ENCODE data around the gene KLRK1. TPM values are rescaled to one million over a fixed set of nuclear protein-coding genes. Genes with fewer than 3 reads are reported as not detected.

Gene KLRK1
- total and polyA plus RNA-seq, 2 donors (not counting 1 experiment from before 2014, with no cell fraction given): 0.84 to 2.1 TPM

DNA sequence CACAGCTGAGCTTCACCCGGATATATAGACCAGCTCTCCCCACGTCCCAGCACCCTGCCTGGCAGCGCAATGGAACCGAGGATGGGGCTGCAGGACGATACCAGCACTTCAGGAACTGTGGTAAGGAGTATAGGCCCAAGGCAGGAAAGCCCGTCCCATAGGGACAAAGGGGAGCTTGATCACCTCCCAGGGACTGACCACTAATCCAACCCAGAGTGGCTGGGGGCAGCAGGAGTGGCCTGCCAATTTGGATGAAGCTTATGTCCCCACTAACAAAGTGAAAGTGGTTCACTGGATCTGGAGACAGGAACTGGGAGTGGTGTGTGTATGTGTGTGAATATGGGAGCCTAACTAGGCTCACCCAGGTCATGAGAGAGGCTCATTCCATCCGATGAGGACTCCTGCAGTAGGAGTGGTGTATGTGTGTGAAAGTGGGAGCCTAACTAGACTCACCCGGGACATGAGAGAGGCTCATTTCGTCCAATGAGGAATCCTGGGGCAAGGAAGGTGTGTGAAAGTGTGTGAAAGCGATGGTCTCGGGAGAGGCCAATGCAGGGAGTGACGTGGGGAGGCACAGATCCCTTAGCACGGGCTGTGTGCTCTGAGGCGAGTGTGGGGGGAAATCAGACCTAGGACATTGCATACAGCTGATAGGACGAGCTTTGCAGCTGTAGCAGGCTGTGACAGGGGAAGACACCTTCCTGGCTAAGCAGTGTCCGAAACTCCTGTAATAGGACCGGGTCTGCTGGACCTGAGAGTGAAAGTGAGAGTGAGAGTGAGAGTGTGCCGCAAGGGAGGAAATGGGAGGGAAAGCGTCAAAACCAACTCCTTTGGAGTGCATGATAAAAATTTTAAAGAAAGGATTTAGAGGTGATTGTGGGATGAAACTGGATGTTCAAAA lies 25.7 kb downstream of the KLRK1 start:
- ATAC-seq (ENCODE audit: low read depth) (peak; percentile 68), DNase-seq (peak; percentile 73)
- Histone ChIP-seq H4K20me1 (ENCODE audit: control insufficient read depth, insufficient read depth, low read length, poor library complexity, severe bottlenecking) (no peaks in the 10 kb centered on the region), H3K4me2 (replicated peaks; ENCODE audit: low read depth, low read length, poor library complexity, severe bottlenecking) (peak overlapping the region; percentile 91), H3K27me3 (replicated peaks in 1 of 4; ENCODE audit: control extremely low read depth in 1 of 4, control insufficient read depth in 3 of 4, insufficient read depth in 4 of 4, low read length in 3 of 4) (no peaks in the 10 kb centered on the region), H3K4me3 (ENCODE audit: control extremely low read depth in 1 of 5, extremely low read depth in 1 of 5, insufficient read depth in 1 of 5, low read depth in 2 of 5, low read length in 4 of 5) (peak overlapping the region; percentile 72 to 98 (median 95)), H3K9me3 (ENCODE audit: control extremely low read depth in 1 of 3, control insufficient read depth in 2 of 3, insufficient read depth in 1 of 3, low read length in 2 of 3) (peaks cover 0 to 4% (median 0%) of the 10 kb centered on the region in 3 donors), H2AFZ (ENCODE audit: insufficient read depth, low read depth, low read length, poor library complexity, severe bottlenecking) (peak overlapping the region; percentile 99), H3K36me3 (replicated peaks in 1 of 2; ENCODE audit: control extremely low read depth in 1 of 2, control insufficient read depth in 1 of 2, extremely low read depth in 1 of 2, insufficient read depth in 2 of 2, low read length in 1 of 2) (no peaks in the 10 kb centered on the region), H3K4me1 (ENCODE audit: control insufficient read depth in 2 of 2, insufficient read depth in 2 of 2, low read length in 2 of 2) (peaks cover 32 to 46% of the 10 kb centered on the region in 2 donors), H3K27ac (ENCODE audit: low read length in 2 of 2) (peak overlapping the region; percentile 91 to 93), H3K79me2 (ENCODE audit: control insufficient read depth, insufficient read depth, low read length) (peaks cover 3% of the 10 kb centered on the region), H3K9ac (ENCODE audit: low read length) (peak overlapping the region; percentile 89)
- CTCF ChIA-PET: interaction anchor here (1.0 to 1.9 kb wide), 2 partner anchors 198 to 211 kb away, joined by 3 to 11 read pairs; no protein-coding TSS in a partner anchor
- no peaks in the 10 kb centered on the region for H3K9me3 Mint-ChIP-seq (ENCODE audit: insufficient read depth)
- intact Hi-C loops (cut with micrococcal nuclease): loop anchor here (2.0 kb wide), 2 partner anchors 151 to 807 kb away; partner anchors contain the start of genes GABARAPL1 and SMIM10L1
- TF ChIP-seq EZH2 (IDR thresholded peaks at IDR 0.05; ENCODE audit: borderline replicate concordance, insufficient read depth, low read depth, low read length, poor library complexity, severe bottlenecking): no peak
- TF ChIP-seq, protein P1, sequence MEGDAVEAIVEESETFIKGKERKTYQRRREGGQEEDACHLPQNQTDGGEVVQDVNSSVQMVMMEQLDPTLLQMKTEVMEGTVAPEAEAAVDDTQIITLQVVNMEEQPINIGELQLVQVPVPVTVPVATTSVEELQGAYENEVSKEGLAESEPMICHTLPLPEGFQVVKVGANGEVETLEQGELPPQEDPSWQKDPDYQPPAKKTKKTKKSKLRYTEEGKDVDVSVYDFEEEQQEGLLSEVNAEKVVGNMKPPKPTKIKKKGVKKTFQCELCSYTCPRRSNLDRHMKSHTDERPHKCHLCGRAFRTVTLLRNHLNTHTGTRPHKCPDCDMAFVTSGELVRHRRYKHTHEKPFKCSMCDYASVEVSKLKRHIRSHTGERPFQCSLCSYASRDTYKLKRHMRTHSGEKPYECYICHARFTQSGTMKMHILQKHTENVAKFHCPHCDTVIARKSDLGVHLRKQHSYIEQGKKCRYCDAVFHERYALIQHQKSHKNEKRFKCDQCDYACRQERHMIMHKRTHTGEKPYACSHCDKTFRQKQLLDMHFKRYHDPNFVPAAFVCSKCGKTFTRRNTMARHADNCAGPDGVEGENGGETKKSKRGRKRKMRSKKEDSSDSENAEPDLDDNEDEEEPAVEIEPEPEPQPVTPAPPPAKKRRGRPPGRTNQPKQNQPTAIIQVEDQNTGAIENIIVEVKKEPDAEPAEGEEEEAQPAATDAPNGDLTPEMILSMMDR (IDR thresholded peaks at IDR 0.05): no peak
- H3K4me1 Mint-ChIP-seq: peaks cover 2% of the 10 kb centered on the region
- POLR2A ChIA-PET: interaction anchor here (0.6 kb wide), 1 partner anchor 49 kb away, joined by 3 read pairs; no protein-coding TSS in a partner anchor
- no peak overlapping the region for H3K4me3 Mint-ChIP-seq
- no peaks in the 10 kb centered on the region for H3K27me3 Mint-ChIP-seq
- 32% methylated on average over 19 of the region's 19 CpGs for WGBS (ENCODE audit: insufficient coverage)
- no peak overlapping the region for H3K27ac Mint-ChIP-seq

DNA sequence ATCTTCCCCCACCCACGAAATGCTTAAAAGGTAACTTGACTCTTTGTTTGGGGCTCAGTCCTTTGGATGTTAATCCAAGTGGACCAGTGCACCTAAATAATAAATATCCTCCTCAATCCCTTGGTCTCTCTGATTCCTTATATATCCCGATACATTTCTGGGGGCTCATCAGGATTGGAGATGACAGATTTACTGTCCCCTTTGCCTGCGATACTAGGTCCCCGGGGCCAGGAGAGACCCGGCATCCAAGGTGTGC lies 26.3 kb downstream of the KLRK1 start:
- Mint-ChIP-seq H3K27ac (no peak overlapping the region), H3K4me3 (no peak overlapping the region), H3K27me3 (peaks cover 3% of the 10 kb centered on the region), H3K4me1 (peaks cover 2% of the 10 kb centered on the region), H3K9me3 (ENCODE audit: insufficient read depth) (no peaks in the 10 kb centered on the region)
- H3K27me3 ChIP-seq (replicated peaks in 1 of 4; ENCODE audit: control extremely low read depth in 1 of 4, control insufficient read depth in 3 of 4, insufficient read depth in 4 of 4, low read length in 3 of 4): no peaks in the 10 kb centered on the region
- H3K4me1 ChIP-seq (ENCODE audit: control insufficient read depth in 2 of 2, insufficient read depth in 2 of 2, low read length in 2 of 2): peaks cover 32 to 46% of the 10 kb centered on the region in 2 donors
- H3K4me2 ChIP-seq (replicated peaks; ENCODE audit: low read depth, low read length, poor library complexity, severe bottlenecking): peak overlapping the region; percentile 91
- no peak for ATAC-seq (ENCODE audit: low read depth)
- H3K4me3 ChIP-seq (ENCODE audit: control extremely low read depth in 1 of 5, extremely low read depth in 1 of 5, insufficient read depth in 1 of 5, low read depth in 2 of 5, low read length in 4 of 5): no peak overlapping the region
- peak overlapping the region; percentile 91 to 93 for H3K27ac ChIP-seq (ENCODE audit: low read length in 2 of 2)
- peaks cover 0 to 3% (median 0%) of the 10 kb centered on the region in 3 donors for H3K9me3 ChIP-seq (ENCODE audit: control extremely low read depth in 1 of 3, control insufficient read depth in 2 of 3, insufficient read depth in 1 of 3, low read length in 2 of 3)
- peaks cover 3% of the 10 kb centered on the region for H3K79me2 ChIP-seq (ENCODE audit: control insufficient read depth, insufficient read depth, low read length)
- ChIA-PET CTCF (no interaction called here), POLR2A (no interaction called here)
- WGBS (ENCODE audit: insufficient coverage): 96% methylated on average over 5 of the region's 5 CpGs
- peak overlapping the region; percentile 99 for H2AFZ ChIP-seq (ENCODE audit: insufficient read depth, low read depth, low read length, poor library complexity, severe bottlenecking)
- intact Hi-C loops (cut with micrococcal nuclease): no loop called here
- TF ChIP-seq, protein P1 (IDR thresholded peaks at IDR 0.05): no peak
- no peak for TF ChIP-seq EZH2 (IDR thresholded peaks at IDR 0.05; ENCODE audit: borderline replicate concordance, insufficient read depth, low read depth, low read length, poor library complexity, severe bottlenecking)
- DNase-seq: no peak
- H4K20me1 ChIP-seq (ENCODE audit: control insufficient read depth, insufficient read depth, low read length, poor library complexity, severe bottlenecking): no peaks in the 10 kb centered on the region
- no peak overlapping the region for H3K9ac ChIP-seq (ENCODE audit: low read length)
- H3K36me3 ChIP-seq (replicated peaks in 1 of 2; ENCODE audit: control extremely low read depth in 1 of 2, control insufficient read depth in 1 of 2, extremely low read depth in 1 of 2, insufficient read depth in 2 of 2, low read length in 1 of 2): no peaks in the 10 kb centered on the region
